Measurements from ENCODE around the gene SFXN5.

GRCh38 chr2:72968286-72968685, 103.2 kb downstream of the SFXN5 start:
- no peak for TF ChIP-seq POLR2A (IDR thresholded peaks at IDR 0.05)
- TF ChIP-seq CTCF (IDR thresholded peaks at IDR 0.05) = no peak
- TF ChIP-seq POLR2AphosphoS5 (IDR thresholded peaks at IDR 0.05) = no peak
- TF ChIP-seq EP300 (IDR thresholded peaks at IDR 0.05) = no peak
